DOHH2 (cell line): ENCODE results near the gene HOXC4.

Experiments
- H3F3A ChIP-seq: fragments of 200-600 bp; sonication (generic), shearing (Covaris generic); 2 replicates; pipeline ENCODE4 v1.6.0; 2016; ENCODE audit warnings: antibody characterized with exemption, mild to moderate bottlenecking; ENCODE audit not compliant: control insufficient read depth, insufficient read depth
- H3K27ac ChIP-seq: fragments of 200-600 bp; sonication (generic); 2 replicates; pipeline ENCODE4 v1.5.1; 2014; ENCODE audit warnings: low read depth, mild to moderate bottlenecking, low read length, moderate library complexity
- H3K27me3 ChIP-seq: fragments of 200-600 bp; sonication (generic); 2 replicates; pipeline ENCODE4 v1.6.1; 2014; ENCODE audit warnings: mild to moderate bottlenecking, low read length, mixed read lengths; ENCODE audit not compliant: control insufficient read depth
- H3K36me3 ChIP-seq: fragments of 200-600 bp; sonication (generic); 2 replicates; pipeline ENCODE4 v1.6.1; 2014; ENCODE audit warnings: mild to moderate bottlenecking, low read length, moderate library complexity, mixed read lengths; ENCODE audit not compliant: control insufficient read depth
- H3K4me1 ChIP-seq: fragments of 200-600 bp; sonication (generic); 2 replicates; pipeline ENCODE4 v1.6.1; 2014; ENCODE audit warnings: mild to moderate bottlenecking, low read length, mixed read lengths; ENCODE audit not compliant: control insufficient read depth
- H3K4me2 ChIP-seq: fragments of 200-600 bp; sonication (generic); 2 replicates; pipeline ENCODE4 v1.6.0; 2014; ENCODE audit warnings: mild to moderate bottlenecking, low read length, moderate library complexity
- H3K4me3 ChIP-seq: fragments of 200-600 bp; sonication (generic); 2 replicates; pipeline ENCODE4 v1.5.1; 2014; ENCODE audit warnings: mild to moderate bottlenecking, low read length, mixed read lengths
- H3K79me2 ChIP-seq: fragments of 200-600 bp; sonication (generic); 2 replicates; pipeline ENCODE4 v1.6.1; 2014; ENCODE audit warnings: mild to moderate bottlenecking, low read length, mixed read lengths; ENCODE audit not compliant: control insufficient read depth
- H3K9me2 ChIP-seq: fragments of 200-600 bp; sonication (generic); replicated peaks from 2 replicates; pipeline ENCODE4 v1.6.1; 2014; ENCODE audit warnings: mild to moderate bottlenecking, low read length, mixed read lengths; ENCODE audit not compliant: control insufficient read depth
- H3K9me3 ChIP-seq: fragments of 200-600 bp; sonication (generic); 2 replicates; pipeline ENCODE4 v1.6.1; 2014; ENCODE audit warnings: antibody characterized with exemption, low read length, mixed read lengths; ENCODE audit not compliant: control insufficient read depth, insufficient read depth
- H4K20me1 ChIP-seq: fragments of 200-600 bp; sonication (generic); 2 replicates; pipeline ENCODE4 v1.6.0; 2014; ENCODE audit warnings: low read depth, mild to moderate bottlenecking, antibody characterized with exemption, low read length, moderate library complexity; ENCODE audit not compliant: control insufficient read depth, insufficient read depth
- CTCF ChIP-seq: fragments of 200-600 bp; sonication (generic); IDR thresholded peaks from one replicate; pipeline ENCODE4 v1.5.1; 2014; ENCODE audit warnings: antibody characterized with exemption, mild to moderate bottlenecking, low read depth, low read length; ENCODE audit not compliant: poor library complexity, severe bottlenecking
- EZH2phosphoT487 ChIP-seq: fragments of 200-600 bp; sonication (generic); IDR thresholded peaks from 2 replicates; pipeline ENCODE4 v1.6.1; 2017; ENCODE audit warnings: borderline replicate concordance, mild to moderate bottlenecking, antibody characterized with exemption, low read length, moderate library complexity, mixed read lengths

HOXC4 gene

DNA sequence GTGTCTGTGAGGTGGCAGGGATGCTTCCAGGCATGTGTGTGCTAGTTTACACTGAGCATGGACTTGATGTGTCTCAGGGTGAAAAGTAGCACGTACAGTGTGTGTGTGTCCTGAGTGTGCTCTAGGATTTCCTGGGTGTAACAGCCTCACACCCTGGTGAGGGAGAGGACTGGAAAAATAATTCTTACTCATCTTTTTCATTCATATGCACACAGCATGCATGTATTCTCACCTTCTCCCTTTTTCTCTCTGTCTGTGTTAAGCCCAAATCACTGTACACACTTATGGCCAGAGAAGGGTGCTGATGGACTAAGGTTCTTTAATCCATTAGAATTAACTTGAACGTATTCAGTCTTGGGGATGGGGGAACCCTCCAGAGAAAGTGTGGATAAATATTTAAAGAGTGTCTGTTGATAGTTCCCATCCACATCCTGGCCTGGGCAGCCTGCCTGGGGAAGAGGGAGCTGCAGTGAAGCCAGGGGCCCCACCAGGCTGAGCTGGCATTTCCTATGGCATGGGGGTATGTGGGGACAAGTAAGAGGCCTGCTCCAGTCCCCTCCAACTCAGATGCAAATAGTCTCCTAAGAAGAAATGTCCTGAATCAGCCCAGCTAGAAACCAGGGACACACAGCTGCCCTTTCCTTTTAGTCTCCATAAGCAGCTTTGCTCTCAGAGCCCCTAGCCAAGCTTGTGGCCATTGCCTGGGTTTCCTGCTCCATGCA, 45.9 kb upstream of the HOXC4 start:
- H3K36me3 ChIP-seq = no peaks in the 10 kb centered on the region
- peaks cover 88% of the 10 kb centered on the region for H3K27me3 ChIP-seq
- no peak overlapping the region for H3K4me2 ChIP-seq
- no peak overlapping the region for H3K27ac ChIP-seq
- no peaks in the 10 kb centered on the region for H3K9me3 ChIP-seq
- H3F3A ChIP-seq = no peaks in the 10 kb centered on the region; the same call in 1 of the 2 replicates
- no peaks in the 10 kb centered on the region for H3K79me2 ChIP-seq
- H4K20me1 ChIP-seq = no peaks in the 10 kb centered on the region
- H3K4me1 ChIP-seq = peaks cover 27% of the 10 kb centered on the region
- no peaks in the 10 kb centered on the region for H3K9me2 ChIP-seq
- TF ChIP-seq CTCF = no peak
- no peak for TF ChIP-seq EZH2phosphoT487
- no peak overlapping the region for H3K4me3 ChIP-seq

DNA sequence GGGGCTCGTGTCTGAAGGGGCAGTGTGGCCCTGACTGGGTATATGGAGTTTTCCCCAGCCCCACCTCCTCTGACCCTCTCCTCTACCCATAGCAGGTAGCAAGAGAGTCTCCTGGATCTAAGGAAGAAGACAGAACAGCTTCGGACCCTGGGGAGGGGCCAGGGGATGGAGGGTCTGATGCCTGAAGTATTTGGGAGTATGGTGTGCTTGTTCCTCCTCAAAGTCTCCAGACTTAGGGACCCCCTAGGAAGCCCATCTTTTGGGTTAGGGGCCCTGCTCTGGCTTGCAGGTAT, 45.4 kb upstream of the HOXC4 start:
- Histone ChIP-seq H3K36me3 (no peaks in the 10 kb centered on the region), H3K79me2 (no peaks in the 10 kb centered on the region), H3K9me3 (no peaks in the 10 kb centered on the region), H3K27ac (no peak overlapping the region), H3K4me3 (no peak overlapping the region), H3K9me2 (no peaks in the 10 kb centered on the region), H3K4me2 (no peak overlapping the region), H3K4me1 (peaks cover 27% of the 10 kb centered on the region), H3K27me3 (peaks cover 88% of the 10 kb centered on the region), H4K20me1 (no peaks in the 10 kb centered on the region), H3F3A (no peaks in the 10 kb centered on the region; the same call in 1 of the 2 replicates)
- TF ChIP-seq CTCF (no peak), EZH2phosphoT487 (no peak)

DNA sequence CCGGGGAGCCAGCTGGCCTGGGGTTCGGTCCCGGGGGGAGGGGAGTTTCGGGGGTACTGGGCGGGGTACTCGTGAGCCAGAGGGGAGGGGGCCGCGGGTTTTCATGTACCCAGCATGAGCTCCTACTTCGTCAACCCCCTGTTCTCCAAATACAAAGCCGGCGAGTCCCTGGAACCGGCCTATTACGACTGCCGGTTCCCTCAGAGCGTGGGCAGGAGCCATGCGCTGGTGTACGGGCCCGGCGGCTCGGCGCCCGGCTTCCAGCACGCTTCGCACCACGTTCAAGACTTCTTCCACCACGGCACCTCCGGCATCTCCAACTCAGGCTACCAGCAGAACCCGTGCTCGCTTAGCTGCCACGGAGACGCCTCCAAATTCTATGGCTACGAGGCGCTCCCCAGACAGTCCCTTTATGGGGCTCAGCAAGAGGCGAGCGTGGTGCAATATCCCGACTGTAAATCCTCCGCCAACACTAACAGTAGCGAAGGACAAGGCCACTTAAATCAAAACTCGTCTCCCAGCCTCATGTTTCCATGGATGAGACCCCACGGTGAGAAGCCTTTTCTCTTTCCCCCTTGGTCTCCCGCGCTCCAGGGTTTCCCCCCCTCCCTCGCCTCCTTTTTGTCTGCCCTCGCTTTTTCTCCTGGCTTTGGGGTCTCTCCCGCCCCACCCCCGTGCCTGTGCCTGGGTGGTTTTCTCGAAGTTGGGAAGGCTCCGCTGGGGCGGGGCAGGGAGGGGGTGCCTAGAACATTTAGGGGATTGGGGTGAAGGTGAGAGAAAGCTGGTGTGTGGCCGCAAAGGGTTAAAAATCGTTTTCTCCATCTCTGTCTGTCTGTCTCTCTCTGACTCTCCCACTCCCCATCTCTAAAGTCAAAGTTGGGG, 44.2 kb upstream of the HOXC4 start:
- no peak overlapping the region for H3K4me2 ChIP-seq
- no peak overlapping the region for H3K27ac ChIP-seq
- H3K27me3 ChIP-seq = peaks cover 91% of the 10 kb centered on the region
- H3K9me3 ChIP-seq = no peaks in the 10 kb centered on the region
- H3K36me3 ChIP-seq = no peaks in the 10 kb centered on the region
- no peaks in the 10 kb centered on the region; the same call in 1 of the 2 replicates for H3F3A ChIP-seq
- peak; percentile 91 for TF ChIP-seq EZH2phosphoT487
- TF ChIP-seq CTCF = no peak
- H3K4me3 ChIP-seq = no peak overlapping the region
- no peaks in the 10 kb centered on the region for H3K79me2 ChIP-seq
- H3K9me2 ChIP-seq = no peaks in the 10 kb centered on the region
- peaks cover 27% of the 10 kb centered on the region for H3K4me1 ChIP-seq
- H4K20me1 ChIP-seq = no peaks in the 10 kb centered on the region
